NCI-H1105 treated with DMSO at 0.1 percent for 48 hours (cell line): ENCODE measurements around the gene CXorf66.
A peak's percentile ranks its signal among the peaks of the same experiment; 100 is the strongest.
"Not testable (repeated sequence)": the region's sequence is repeated elsewhere in the genome, so short reads cannot be mapped to it uniquely, and the experiment has no call there.

Experiments used
- DNase-seq: peaks from one replicate; lab custom pipeline; 2025; lab: John Stamatoyannopoulos, UW

Gene CXorf66

DNA sequence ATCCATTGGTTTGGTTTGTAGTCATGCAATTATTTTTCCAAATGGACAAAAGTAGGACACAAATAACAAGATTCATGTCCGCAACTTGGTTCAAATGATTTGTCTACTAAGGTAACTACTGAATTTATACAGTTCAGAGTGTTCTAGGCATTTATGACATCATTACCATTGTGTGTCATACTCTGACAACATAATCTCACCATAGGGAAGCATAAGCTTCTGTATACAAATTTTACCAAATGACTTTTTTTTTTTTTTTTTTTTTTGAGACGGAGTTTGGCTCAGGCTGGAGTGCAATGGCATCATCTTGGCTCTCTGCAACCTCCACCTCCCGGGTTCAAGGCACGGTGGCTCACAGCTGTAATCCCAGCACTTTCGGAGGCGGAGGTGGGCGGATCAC lies at the start of gene CXorf66:
TSS of gene CXorf66 (minus strand) at position 101 of the 400 bp plus-strand sequence. CDS start at position 76, 25 bp downstream.
- no peak for DNase-seq

- no peak for DNase-seq
Observed at GRCh38 chrX:139982856-139983255, 17.5 kb upstream of the CXorf66 start.

GRCh38 chrX:139974471-139974870 lies 9.2 kb upstream of the CXorf66 start:
- no peak for DNase-seq

GRCh38 chrX:139972629-139973624 lies 7.6 kb upstream of the CXorf66 start:
- DNase-seq, result no peak

GRCh38 chrX:139972113-139972512 lies 6.8 kb upstream of the CXorf66 start:
- DNase-seq, result no peak

GRCh38 chrX:139971394-139971749 lies 6.1 kb upstream of the CXorf66 start:
- DNase-seq, result no peak

GRCh38 chrX:139969286-139969685 lies 4.0 kb upstream of the CXorf66 start:
- DNase-seq, result no peak

DNA sequence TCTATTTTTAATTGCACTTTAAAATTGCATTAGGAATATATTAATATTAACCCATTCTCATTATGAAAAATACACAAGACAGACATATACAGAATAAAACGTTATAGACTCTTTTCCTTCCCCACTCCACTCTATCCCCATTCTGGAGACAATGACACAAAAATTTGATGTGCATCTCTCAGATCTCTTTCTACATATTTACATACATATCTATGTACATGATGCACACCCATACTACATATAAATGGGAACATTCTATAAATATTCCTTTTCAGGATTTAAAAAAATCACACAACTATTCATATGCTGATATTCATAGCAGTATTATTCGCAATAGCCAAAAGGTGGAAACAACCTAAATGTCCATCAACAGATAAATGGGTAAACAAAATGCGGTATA lies 2.4 kb upstream of the CXorf66 start:
- no peak for DNase-seq

DNA sequence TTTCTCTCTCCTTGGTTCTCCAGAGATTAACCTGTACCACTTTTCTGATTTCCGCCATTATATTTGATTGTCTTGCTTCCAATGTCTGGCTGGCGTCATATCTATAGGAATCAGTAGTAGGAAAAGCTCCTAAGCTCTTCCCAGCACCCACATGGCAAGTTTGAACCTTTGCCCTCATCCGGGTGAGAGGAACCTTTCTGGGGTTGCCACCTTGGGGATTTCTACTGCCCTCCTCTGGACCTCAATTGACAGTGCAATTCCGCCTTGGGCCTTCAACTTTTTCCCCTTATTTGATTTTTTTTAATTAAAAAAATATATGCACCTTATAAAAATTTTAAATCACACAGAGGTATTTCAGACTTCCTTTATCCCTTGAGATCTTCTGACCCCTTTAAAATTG lies 2.0 kb upstream of the CXorf66 start:
- no peak for DNase-seq

GRCh38 chrX:139966159-139966558 lies 838 bp upstream of the CXorf66 start:
- not testable (repeated sequence) for DNase-seq

GRCh38 chrX:139961091-139961490 lies 4.2 kb downstream of the CXorf66 start:
- not testable (repeated sequence) for DNase-seq

GRCh38 chrX:139949703-139950102 lies 15.6 kb downstream of the CXorf66 start:
- DNase-seq, result no peak

DNA sequence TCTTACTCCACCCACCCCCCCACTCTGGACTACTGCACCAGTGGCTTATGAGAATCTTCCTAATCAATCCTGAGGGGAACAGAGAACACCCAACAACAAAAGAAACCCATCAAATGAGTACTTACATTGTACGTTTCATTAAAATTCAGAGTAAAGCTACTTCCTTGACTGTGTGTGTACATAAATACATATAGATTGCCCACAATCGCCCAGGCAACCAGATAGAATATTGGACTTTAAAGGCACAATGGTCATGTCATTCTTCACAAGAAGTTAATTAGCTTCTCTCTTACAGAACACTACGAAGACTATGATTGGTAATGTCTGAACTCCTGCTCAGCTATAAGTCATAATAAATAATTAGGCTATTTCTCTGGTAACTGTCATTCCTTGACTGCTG lies 20.2 kb downstream of the CXorf66 start:
- DNase-seq, result no peak

GRCh38 chrX:139936259-139936658 lies 29.1 kb downstream of the CXorf66 start:
- DNase-seq, result no peak

GRCh38 chrX:139933904-139934303 lies 31.4 kb downstream of the CXorf66 start:
- no peak for DNase-seq

- DNase-seq, result peak; percentile 48
Observed at GRCh38 chrX:139932901-139933796, 32.2 kb downstream of the CXorf66 start, which contains the start of gene ATP11C. Gene ATP11C (minus strand): TSS chrX:139933053. CDS start chrX:139932042, 1,011 bp downstream.

- peak; percentile 24 for DNase-seq
Observed at GRCh38 chrX:139932073-139932900, 33.0 kb downstream of the CXorf66 start.

- DNase-seq, result peak; percentile 13
Observed at GRCh38 chrX:139931646-139932072, 33.7 kb downstream of the CXorf66 start.

GRCh38 chrX:139930916-139931645 lies 34.2 kb downstream of the CXorf66 start:
- no peak for DNase-seq

DNA sequence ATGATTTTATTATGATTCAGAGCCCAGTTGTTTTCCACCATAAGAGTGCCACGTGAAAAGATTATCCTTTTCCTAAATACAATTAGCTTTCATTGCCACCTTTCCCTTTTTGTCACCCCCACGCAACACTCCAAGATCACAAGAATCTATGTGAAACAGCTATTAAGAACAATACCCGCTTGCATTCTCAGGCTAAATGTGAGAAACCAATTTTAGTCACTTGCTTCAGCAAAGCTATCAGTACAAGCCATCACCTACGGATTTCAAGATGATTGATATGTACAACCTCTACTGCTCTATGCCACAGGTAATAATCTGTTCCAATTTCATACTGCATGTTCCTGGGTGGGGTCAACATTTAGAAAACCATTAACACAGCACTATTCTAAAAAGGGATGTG lies 34.9 kb downstream of the CXorf66 start:
- no peak for DNase-seq

DNA sequence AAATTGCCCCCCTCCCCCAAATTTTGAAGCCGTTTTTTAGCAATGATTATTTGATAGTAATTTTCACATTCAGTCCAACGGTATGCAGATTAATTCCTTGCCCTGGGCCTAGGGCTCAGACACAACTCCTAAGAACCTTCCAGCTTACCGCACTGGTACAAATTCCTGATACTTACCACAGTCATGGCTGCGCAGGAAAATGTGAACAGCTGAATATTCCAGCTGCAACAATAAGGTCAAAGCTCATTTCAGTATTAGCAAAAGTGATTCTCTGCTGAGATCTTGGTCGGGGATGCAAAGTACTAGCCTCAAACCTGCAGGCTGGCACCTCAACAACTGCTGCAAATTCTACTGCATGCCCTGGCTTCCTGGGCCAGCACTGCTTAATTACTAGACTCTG lies 35.4 kb downstream of the CXorf66 start:
- DNase-seq, result no peak
